ENCODE measurements around the gene ROBO1. TPM values are rescaled to one million over a fixed set of nuclear protein-coding genes. Genes with fewer than 3 reads are reported as not detected.

The ROBO1 gene
- total and polyA plus RNA-seq, 2 of the 13 experiments (the other 11 are each of a cell fraction or from before 2014, with no cell fraction given) = 52.2 to 71.0 TPM

GRCh38 chr3:78918361-78919020 is 849.3 kb downstream of the ROBO1 start:
- ATAC-seq (peak; percentile 22), FAIRE-seq (no peak), DNase-seq (ENCODE audit: low spot score) (no peak)
- 100% methylated on average over 1 of the region's 1 CpG for WGBS (ENCODE audit: low lambda C conversion rate)
- Histone ChIP-seq H3K4me3 (replicated peaks in 1 of 3; ENCODE audit: insufficient read depth in 1 of 3, low read depth in 2 of 3, low read length in 3 of 3) (no peak overlapping the region), H3K9ac (ENCODE audit: insufficient read depth, low read depth, low read length) (peak overlapping the region; percentile 58; the same call in 1 of the 2 replicates), H3K27me3 (ENCODE audit: control insufficient read depth in 1 of 2, insufficient read depth in 2 of 2, low read length in 2 of 2) (no peaks in the 10 kb centered on the region), H4K20me1 (ENCODE audit: insufficient read depth, low read length) (no peaks in the 10 kb centered on the region), H3K4me2 (ENCODE audit: low read depth, low read length) (peak overlapping the region; percentile 55), H2AFZ (ENCODE audit: low read length) (no peak overlapping the region), H3K36me3 (replicated peaks in 1 of 2; ENCODE audit: control insufficient read depth in 1 of 2, insufficient read depth in 2 of 2, low read length in 2 of 2) (no peaks in the 10 kb centered on the region), H3K4me1 (ENCODE audit: insufficient read depth, low read length) (peaks cover 40% of the 10 kb centered on the region), H3K79me2 (ENCODE audit: insufficient read depth, low read length) (peaks cover 67% of the 10 kb centered on the region), H3K27ac (ENCODE audit: extremely low read length, insufficient read depth, low read length) (peak overlapping the region; percentile 65), H3K9me3 (ENCODE audit: low read length) (no peaks in the 10 kb centered on the region)
- ChIA-PET CTCF (ENCODE audit: low intra/inter-chr PET ratio, low total read pairs) (interaction anchor here (1.0 kb wide), 1 partner anchor 79 kb away, joined by 3 read pairs; no protein-coding TSS in a partner anchor), POLR2A (interaction anchor here (0.6 to 1.7 kb wide), 13 partner anchors 10 to 101 kb away, joined by 3 to 10 read pairs (median 5); no protein-coding TSS in a partner anchor)
- in situ Hi-C loops (cut with HindIII; ENCODE audit: extremely low pct_ligation_motif_present, low pct_unique_long_range_greater_than_20kb) = no loop called here
- intact Hi-C loops (cut with micrococcal nuclease; ENCODE audit: unreplicated experiment) = loop anchor here (2.0 to 5.0 kb wide), 3 partner anchors 46 to 86 kb away; no protein-coding TSS in a partner anchor
- no peak for TF ChIP-seq ZNF768 (CRISPR knock-in tag; IDR thresholded peaks at IDR 0.05)
- TF ChIP-seq ZNF678 (CRISPR knock-in tag; IDR thresholded peaks at IDR 0.05) = no peak
- peak; percentile 47; the same call in 1 of the 2 replicates for TF ChIP-seq NAIF1 (CRISPR knock-in tag; IDR thresholded peaks at IDR 0.05; ENCODE audit: borderline replicate concordance)
- no peak for TF ChIP-seq ZNF652 (CRISPR knock-in tag; IDR thresholded peaks at IDR 0.05; ENCODE audit: borderline replicate concordance, low read depth)
- TF ChIP-seq MIXL1 (CRISPR knock-in tag; IDR thresholded peaks at IDR 0.05) = no peak
- no peak for TF ChIP-seq ZFP62 (CRISPR knock-in tag; IDR thresholded peaks at IDR 0.05)
- TF ChIP-seq RCOR2 (CRISPR knock-in tag; IDR thresholded peaks at IDR 0.05) = no peak
- no peak for TF ChIP-seq MAFF (IDR thresholded peaks at IDR 0.05; ENCODE audit: low read depth, low read length)
- TF ChIP-seq SMAD9 (CRISPR knock-in tag; IDR thresholded peaks at IDR 0.05) = no peak
- BruUV-seq (replicated peaks) = no TSS peak

- DNase-seq (ENCODE audit: low spot score) (no peak), FAIRE-seq (no peak), ATAC-seq (no peak)
- Histone ChIP-seq H3K79me2 (ENCODE audit: insufficient read depth, low read length) (peaks cover 66% of the 10 kb centered on the region), H3K9ac (ENCODE audit: insufficient read depth, low read depth, low read length) (no peak overlapping the region), H3K4me3 (replicated peaks in 1 of 3; ENCODE audit: insufficient read depth in 1 of 3, low read depth in 2 of 3, low read length in 3 of 3) (no peak overlapping the region), H2AFZ (ENCODE audit: low read length) (no peak overlapping the region), H3K4me2 (ENCODE audit: low read depth, low read length) (no peak overlapping the region), H4K20me1 (ENCODE audit: insufficient read depth, low read length) (no peaks in the 10 kb centered on the region), H3K4me1 (ENCODE audit: insufficient read depth, low read length) (peaks cover 40% of the 10 kb centered on the region), H3K9me3 (ENCODE audit: low read length) (no peaks in the 10 kb centered on the region), H3K27me3 (ENCODE audit: control insufficient read depth in 1 of 2, insufficient read depth in 2 of 2, low read length in 2 of 2) (no peaks in the 10 kb centered on the region; a peak in 1 of 5 replicates), H3K27ac (ENCODE audit: extremely low read length, insufficient read depth, low read length) (peak overlapping the region; percentile 37), H3K36me3 (replicated peaks in 1 of 2; ENCODE audit: control insufficient read depth in 1 of 2, insufficient read depth in 2 of 2, low read length in 2 of 2) (no peaks in the 10 kb centered on the region)
- ChIA-PET POLR2A (no interaction called here), CTCF (ENCODE audit: low intra/inter-chr PET ratio, low total read pairs) (no interaction called here)
- no TSS peak for BruUV-seq (replicated peaks)
- WGBS (ENCODE audit: low lambda C conversion rate) = 99% methylated on average over 2 of the region's 2 CpGs
- TF ChIP-seq ZNF274 (CRISPR knock-in tag; IDR thresholded peaks at IDR 0.05) = no peak
- TF ChIP-seq FOSL2 (CRISPR knock-in tag; IDR thresholded peaks at IDR 0.05) = no peak
- no peak for TF ChIP-seq ZNF251 (CRISPR knock-in tag; IDR thresholded peaks at IDR 0.05)
- TF ChIP-seq ZBTB43 (CRISPR knock-in tag; conservative IDR thresholded peaks at IDR 0.05) = no peak
- no peak for TF ChIP-seq NFKBIZ (CRISPR knock-in tag; IDR thresholded peaks at IDR 0.05)
- TF ChIP-seq NR2F2 (IDR thresholded peaks at IDR 0.05; ENCODE audit: borderline replicate concordance, low read depth) = no peak
- no peak for TF ChIP-seq CHCHD3 (CRISPR knock-in tag; IDR thresholded peaks at IDR 0.05)
- TF ChIP-seq CREB3 (CRISPR knock-in tag; IDR thresholded peaks at IDR 0.05) = no peak
- in situ Hi-C loops (cut with HindIII; ENCODE audit: extremely low pct_ligation_motif_present, low pct_unique_long_range_greater_than_20kb) = no loop called here
- intact Hi-C loops (cut with micrococcal nuclease; ENCODE audit: unreplicated experiment) = loop anchor here (5.0 kb wide), 2 partner anchors 45 to 85 kb away; no protein-coding TSS in a partner anchor
Observed at GRCh38 chr3:78917536-78917935, 850.3 kb downstream of the ROBO1 start.
